Inferior parietal cortex (tissue), 1 donor: Measurements from ENCODE around the gene KCNK6.
"Not testable (repeated sequence)": the region's sequence is repeated elsewhere in the genome, so short reads cannot be mapped to it uniquely, and the experiment has no call there.

Experiments
- DNase-seq: peaks from one replicate; pipeline ENCODE4 v3.0.0-alpha.2; 2016; ENCODE audit errors: extremely low spot score

The KCNK6 gene

DNA sequence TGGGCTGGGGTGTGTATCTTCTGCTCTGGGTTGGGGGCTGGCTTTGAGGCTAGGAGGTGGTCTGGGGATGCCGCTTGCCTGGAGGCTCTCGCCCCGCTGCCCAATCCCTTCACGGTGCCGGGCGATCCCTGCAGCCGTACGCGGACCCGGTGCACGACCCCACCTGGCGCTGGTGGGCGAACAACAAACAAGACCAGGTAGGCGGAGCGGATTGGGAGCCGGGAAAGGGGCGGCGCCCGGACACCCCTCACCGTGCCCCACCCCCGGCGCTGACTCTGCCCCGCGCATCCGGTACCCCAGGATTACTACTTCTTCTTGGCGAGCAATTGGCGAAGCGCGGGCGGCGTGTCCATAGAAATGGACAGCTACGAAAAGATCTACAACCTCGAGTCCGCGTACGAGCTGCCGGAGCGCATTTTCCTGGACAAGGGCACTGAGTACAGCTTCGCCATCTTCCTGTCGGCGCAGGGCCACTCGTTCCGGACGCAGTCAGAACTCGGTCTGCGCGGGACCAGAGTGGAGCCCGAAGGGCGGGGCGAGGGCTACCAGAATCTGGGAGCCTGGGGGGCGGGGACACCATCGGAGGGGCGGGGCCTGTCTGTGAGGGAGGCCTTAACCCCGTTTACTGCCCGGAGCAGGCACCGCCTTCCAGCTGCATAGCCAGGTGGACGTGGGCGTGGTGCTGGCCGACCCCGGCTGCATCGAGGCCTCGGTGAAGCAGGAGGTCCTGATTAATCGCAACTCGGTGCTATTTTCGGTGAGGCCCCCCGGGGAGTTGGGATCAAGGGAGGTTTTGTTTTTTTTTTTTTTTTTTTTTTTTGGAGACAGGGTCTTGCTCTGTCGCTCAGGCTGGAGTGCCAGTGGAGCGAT, 42.7 kb downstream of the KCNK6 start:
- no peak for DNase-seq

DNA sequence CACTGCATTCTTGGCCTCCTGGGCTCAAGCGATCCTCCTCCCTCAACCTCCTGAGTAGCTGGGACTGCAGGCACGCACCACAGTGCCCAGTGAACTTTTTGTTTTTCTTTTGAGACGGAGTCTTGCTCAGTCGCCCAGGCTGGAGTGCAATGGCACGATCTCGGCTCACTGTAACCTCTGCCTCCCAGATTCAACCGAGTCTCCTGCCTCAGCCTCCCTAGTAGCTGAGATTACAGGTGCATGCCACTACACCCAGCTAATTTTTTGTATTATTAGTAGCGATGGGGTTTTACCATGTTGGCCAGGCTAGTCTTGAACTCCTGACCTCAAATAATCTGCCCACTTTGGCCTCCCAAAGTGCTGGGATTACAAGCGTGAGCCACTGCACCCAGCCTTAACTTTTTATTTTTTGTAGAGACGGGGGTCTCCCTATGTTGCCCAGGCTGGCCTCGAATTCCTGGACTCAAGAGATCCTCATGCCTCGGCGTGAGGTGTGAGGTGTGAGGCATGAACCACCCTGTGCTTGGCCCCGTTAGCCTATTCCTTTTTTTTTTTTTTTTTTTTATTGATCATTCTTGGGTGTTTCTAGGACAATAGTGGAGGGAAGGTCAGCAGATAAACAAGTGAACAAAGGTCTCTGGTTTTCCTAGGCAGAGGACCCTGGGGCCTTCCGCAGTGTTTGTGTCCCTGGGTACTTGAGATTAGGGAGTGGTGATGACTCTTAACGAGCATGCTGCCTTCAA, 43.5 kb downstream of the KCNK6 start:
- DNase-seq, result not testable (repeated sequence)

GRCh38 chr19:38367041-38367440, 47.4 kb downstream of the KCNK6 start:
- DNase-seq, result no peak

- DNase-seq, result no peak
Observed at GRCh38 chr19:38369584-38369983, 49.9 kb downstream of the KCNK6 start.

GRCh38 chr19:38370299-38370698, 50.7 kb downstream of the KCNK6 start:
- DNase-seq, result no peak

- DNase-seq, result no peak
Observed at GRCh38 chr19:38371081-38371480, 51.4 kb downstream of the KCNK6 start.

- no peak for DNase-seq
Observed at GRCh38 chr19:38373907-38374331, 54.3 kb downstream of the KCNK6 start.

- peak; percentile 99 for DNase-seq
Observed at GRCh38 chr19:38374332-38375097, 54.9 kb downstream of the KCNK6 start, which contains the start of gene PSMD8. Gene PSMD8 (plus strand): TSS chr19:38374571. CDS start chr19:38374602, 31 bp downstream.

- no peak for DNase-seq
Observed at GRCh38 chr19:38375098-38375493, 55.5 kb downstream of the KCNK6 start.

DNA sequence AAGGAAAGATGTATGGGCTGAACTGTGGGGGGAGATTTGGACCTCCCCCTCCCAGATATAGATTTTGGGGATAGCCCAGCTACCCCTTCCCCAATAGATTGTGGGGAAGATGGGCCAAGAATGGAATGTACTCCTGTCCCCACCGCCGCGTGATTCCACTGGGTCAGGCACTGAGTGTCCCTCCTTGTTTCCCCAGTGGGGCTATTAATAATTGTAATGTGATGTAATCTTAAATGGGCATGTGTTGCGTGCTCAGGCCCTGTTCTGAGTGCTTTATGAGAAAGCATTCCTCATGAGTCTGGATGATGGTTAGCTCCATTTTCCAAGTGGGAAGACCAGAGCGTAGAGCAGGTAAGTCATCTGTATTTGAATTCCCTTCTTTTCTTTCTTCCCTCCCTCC, 56.1 kb downstream of the KCNK6 start:
- DNase-seq, result no peak

GRCh38 chr19:38376576-38376975, 56.9 kb downstream of the KCNK6 start:
- DNase-seq, result no peak

DNA sequence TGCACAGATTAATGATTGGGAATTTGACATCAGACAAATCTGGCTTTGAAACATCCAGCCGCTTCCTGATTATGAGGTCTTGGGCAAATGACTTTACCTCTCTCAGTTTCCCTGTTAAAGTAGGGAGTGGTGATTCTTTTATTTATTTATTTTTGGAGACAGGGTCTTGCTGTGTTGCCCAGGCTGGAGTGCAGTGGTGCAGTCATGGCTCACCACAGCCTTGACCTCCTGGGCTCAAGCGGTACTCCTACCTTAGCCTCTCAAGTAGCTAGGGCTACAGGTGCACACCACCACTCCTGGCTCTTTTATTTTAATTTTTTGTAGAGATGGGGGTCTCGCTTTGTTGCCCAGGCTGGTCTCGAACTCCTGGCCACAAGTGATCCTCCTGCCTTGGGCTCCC, 57.4 kb downstream of the KCNK6 start:
- DNase-seq, result no peak

- DNase-seq, result no peak
Observed at GRCh38 chr19:38378866-38379265, 59.2 kb downstream of the KCNK6 start.

GRCh38 chr19:38381138-38381537, 61.5 kb downstream of the KCNK6 start:
- DNase-seq, result no peak
